ENCODE results near the gene CEP120. TPM values are rescaled to one million over a fixed set of nuclear protein-coding genes. Genes with fewer than 3 reads are reported as not detected.
"Not testable (repeated sequence)": the region's sequence is repeated elsewhere in the genome, so short reads cannot be mapped to it uniquely, and the experiment has no call there.

CEP120 gene
- total RNA-seq, result 10 to 100 TPM in 3 of 5 donors, 1 to 10 TPM in 2; 3.5 to 27.5 (median 12.5) TPM
- 1 to 10 TPM; 3.7 to 5.8 (median 4.0) TPM for polyA plus RNA-seq
- long read RNA-seq, donor 1, result 0 reads
- long read RNA-seq, donor 2, result 0 reads
- long read RNA-seq, donor 3, result 0 reads
- long read RNA-seq, donor 4, result 0 reads
- long read RNA-seq, donor 5, full-length matches to known transcripts, result 1 of 1 reads
- long read RNA-seq, donor 5, partial matches to known transcripts, result 0 of 1 reads
- long read RNA-seq, donor 5, other reads (novel, unspliced or antisense), result 0 of 1 reads
- long read RNA-seq, donor 6, result 0 reads
- long read RNA-seq, donor 7, result 0 reads
- long read RNA-seq, donor 8, full-length matches to known transcripts, result 1 of 1 reads
- long read RNA-seq, donor 8, partial matches to known transcripts, result 0 of 1 reads
- long read RNA-seq, donor 8, other reads (novel, unspliced or antisense), result 0 of 1 reads
- long read RNA-seq, donor 9, result 0 reads
- long read RNA-seq, donor 10, result 0 reads

- peak; percentile 100 for DNase-seq
Observed at GRCh38 chr5:123423278-123424149, at the start of gene CEP120. Gene CEP120 (minus strand): TSS chr5:123423403. CDS start chr5:123422998, 405 bp downstream.

GRCh38 chr5:123472150-123472924 lies 49.1 kb upstream of the CEP120 start:
- Histone ChIP-seq H3K27ac (no peak overlapping the region), H3K4me3 (no peak overlapping the region), H3K9me3 (no peaks in the 10 kb centered on the region), H3K36me3 (no peaks in the 10 kb centered on the region), H3K27me3 (no peaks in the 10 kb centered on the region), H3K4me1 (no peaks in the 10 kb centered on the region)
- WGBS, 5 donors, result 85 to 90% (median 88%) methylated on average over 8 of the region's 8 CpGs
- no peak for TF ChIP-seq CTCF (IDR thresholded peaks at IDR 0.05)
- TF ChIP-seq POLR2A (IDR thresholded peaks at IDR 0.05), result no peak
- no peak for TF ChIP-seq EP300 (IDR thresholded peaks at IDR 0.05)
- no peak for TF ChIP-seq POLR2AphosphoS5 (IDR thresholded peaks at IDR 0.05)
- intact Hi-C loops (cut with DNase I; ENCODE audit: low total_unique reads), result no loop called here
- no peak for DNase-seq

More at GRCh38 chr5:123423278-123424149, at the start of gene CEP120:
- H3K9me3 ChIP-seq, result no peaks in the 10 kb centered on the region
- peaks cover 0 to 38% (median 24%) of the 10 kb centered on the region in 4 donors for H3K4me1 ChIP-seq
- intact Hi-C loops (cut with DNase I; ENCODE audit: low total_unique reads), result no loop called here
- peak within 1 kb of the TSS; percentile 88 to 93 (median 93) for H3K27ac ChIP-seq
- 0 to 1% (median 0%) methylated on average over 35 to 47 of the region's 47 CpGs for WGBS, 5 donors
- peaks cover 0 to 3% (median 0%) of the 10 kb centered on the region in 4 donors for H3K36me3 ChIP-seq
- H3K27me3 ChIP-seq, result no peaks in the 10 kb centered on the region
- TF ChIP-seq EP300 (IDR thresholded peaks at IDR 0.05), result no peak
- TF ChIP-seq CTCF (IDR thresholded peaks at IDR 0.05), result peak in 5 of 7 experiments; percentile 64 to 83 (median 78)
- peak in 2 of 4 donors; percentile 78 to 90 for TF ChIP-seq POLR2A (IDR thresholded peaks at IDR 0.05)
- peak; percentile 89 to 97 (median 94) for TF ChIP-seq POLR2AphosphoS5 (IDR thresholded peaks at IDR 0.05)
- H3K4me3 ChIP-seq, result peak within 1 kb of the TSS; percentile 72 to 83 (median 78)

- Histone ChIP-seq H3K27me3 (no peaks in the 10 kb centered on the region), H3K27ac (no peak overlapping the region), H3K9me3 (no peaks in the 10 kb centered on the region), H3K4me3 (no peak overlapping the region), H3K4me1 (no peaks in the 10 kb centered on the region), H3K36me3 (no peaks in the 10 kb centered on the region)
- 84 to 91% (median 89%) methylated on average over 3 of the region's 3 CpGs for WGBS, 5 donors
- intact Hi-C loops (cut with DNase I; ENCODE audit: low total_unique reads), result no loop called here
- no peak for DNase-seq
- TF ChIP-seq EP300 (IDR thresholded peaks at IDR 0.05) (no peak), POLR2A (IDR thresholded peaks at IDR 0.05) (no peak), POLR2AphosphoS5 (IDR thresholded peaks at IDR 0.05) (no peak), CTCF (IDR thresholded peaks at IDR 0.05) (no peak)
Observed at GRCh38 chr5:123471385-123471784, 48.2 kb upstream of the CEP120 start.

GRCh38 chr5:123466839-123467238 lies 43.6 kb upstream of the CEP120 start:
- H3K4me1 ChIP-seq; H3K27me3 ChIP-seq; H3K27ac ChIP-seq; DNase-seq; intact Hi-C loops (cut with DNase I; ENCODE audit: low total_unique reads); H3K36me3 ChIP-seq; H3K9me3 ChIP-seq; H3K4me3 ChIP-seq: not testable (repeated sequence)
- WGBS, 5 donors, result 73 to 93% (median 90%) methylated on average over 1 of the region's 1 CpG
